Trophoblast cell (in vitro differentiated cells and primary cell): ENCODE measurements around the gene COL18A1.

Experiments
- DNase-seq, 2 donors: peaks; one replicate each; pipeline ENCODE4 v3.0.0-alpha.2; 2016
- H2AFZ ChIP-seq: 2 replicates; pipeline ENCODE4 v1.6.1; 2013; ENCODE audit warnings: low read length, moderate library complexity, mild to moderate bottlenecking; ENCODE audit not compliant: insufficient read depth, poor library complexity
- H2AK5ac ChIP-seq: 2 replicates; pipeline ENCODE4 v1.6.1; 2013; ENCODE audit warnings: mild to moderate bottlenecking, low read length
- H2BK120ac ChIP-seq: 2 replicates; pipeline ENCODE4 v1.6.1; 2013; ENCODE audit warnings: low read length, mild to moderate bottlenecking, moderate library complexity; ENCODE audit not compliant: insufficient read depth, poor library complexity
- H2BK12ac ChIP-seq: 2 replicates; pipeline ENCODE4 v1.6.1; 2013; ENCODE audit warnings: mild to moderate bottlenecking, low read length, moderate library complexity
- H2BK5ac ChIP-seq: 2 replicates; pipeline ENCODE4 v1.6.1; 2013; ENCODE audit warnings: low read length, low read depth, moderate library complexity, mild to moderate bottlenecking; ENCODE audit not compliant: poor library complexity
- H3K14ac ChIP-seq: 2 replicates; pipeline ENCODE4 v1.6.1; 2013; ENCODE audit warnings: mild to moderate bottlenecking, low read length
- H3K18ac ChIP-seq: 2 replicates; pipeline ENCODE4 v1.6.1; 2013; ENCODE audit warnings: mild to moderate bottlenecking, low read length
- H3K23ac ChIP-seq: 2 replicates; pipeline ENCODE4 v1.6.1; 2013; ENCODE audit warnings: low read length
- H3K27ac ChIP-seq: 2 replicates; pipeline ENCODE4 v1.5.1; 2013; ENCODE audit warnings: low read depth, mild to moderate bottlenecking, inconsistent platforms, low read length, moderate library complexity
- H3K27me3 ChIP-seq: 2 replicates; pipeline ENCODE4 v1.6.1; 2013; ENCODE audit warnings: inconsistent platforms, mild to moderate bottlenecking, low read length, moderate library complexity; ENCODE audit not compliant: insufficient read depth
- H3K36me3 ChIP-seq, 2 experiments: 1 replicate in 1 of 2; 2 replicates in 1 of 2; pipeline ENCODE4 v1.6.1; 2013; ENCODE audit warnings: low read length in 2 of 2, mild to moderate bottlenecking in 2 of 2, moderate library complexity in 1 of 2; ENCODE audit not compliant: insufficient read depth in 2 of 2, control insufficient read depth in 1 of 2
- H3K4ac ChIP-seq: 2 replicates; pipeline ENCODE4 v1.6.1; 2013; ENCODE audit warnings: low read depth, mild to moderate bottlenecking, low read length, moderate library complexity
- H3K4me1 ChIP-seq, 2 experiments: 1 replicate in 1 of 2; 2 replicates in 1 of 2; pipeline ENCODE4 v1.6.1; 2013; ENCODE audit warnings: low read length in 2 of 2, mild to moderate bottlenecking in 2 of 2, moderate library complexity in 1 of 2; ENCODE audit not compliant: insufficient read depth in 2 of 2, control insufficient read depth in 1 of 2
- H3K4me2 ChIP-seq: 2 replicates; pipeline ENCODE4 v1.6.1; 2013; ENCODE audit warnings: inconsistent platforms, mild to moderate bottlenecking, low read length, moderate library complexity
- H3K4me3 ChIP-seq: 2 replicates; pipeline ENCODE4 v1.5.1; 2013; ENCODE audit warnings: mild to moderate bottlenecking, low read depth, low read length, inconsistent platforms
- H3K79me1 ChIP-seq: one replicate; pipeline ENCODE4 v1.6.1; 2013; ENCODE audit warnings: low read length
- H3K79me2 ChIP-seq: 2 replicates; pipeline ENCODE4 v1.6.1; 2013; ENCODE audit warnings: low read length, mild to moderate bottlenecking; ENCODE audit not compliant: control insufficient read depth, insufficient read depth, poor library complexity
- H3K9ac ChIP-seq: 2 replicates; pipeline ENCODE4 v1.6.1; 2013; ENCODE audit warnings: mild to moderate bottlenecking, low read length
- H3K9me3 ChIP-seq: 2 replicates; pipeline ENCODE4 v1.6.1; 2013; ENCODE audit warnings: low read depth, mild to moderate bottlenecking, control low read depth, inconsistent platforms, low read length; ENCODE audit not compliant: insufficient read depth
- H4K12ac ChIP-seq: 2 replicates; pipeline ENCODE4 v1.6.1; 2013; ENCODE audit warnings: low read depth, mild to moderate bottlenecking, low read length, moderate library complexity
- H4K8ac ChIP-seq: 2 replicates; pipeline ENCODE4 v1.6.1; 2013; ENCODE audit warnings: low read depth, mild to moderate bottlenecking, low read length, moderate library complexity
- H4K91ac ChIP-seq: one replicate; pipeline ENCODE4 v1.6.1; 2013; ENCODE audit warnings: low read depth, mild to moderate bottlenecking, low read length, moderate library complexity
- WGBS: extraction: QIAGEN DNeasy Blood & Tissue Kit; methylation state at CpG from one replicate; pipeline ENCODE4 v1.1.7; 2013; ENCODE audit warnings: missing lambda C conversion rate; ENCODE audit not compliant: insufficient read length, insufficient coverage; ENCODE audit errors: extremely low coverage; 5-methylcytosine and 5-hydroxymethylcytosine counted together

COL18A1 gene

DNA sequence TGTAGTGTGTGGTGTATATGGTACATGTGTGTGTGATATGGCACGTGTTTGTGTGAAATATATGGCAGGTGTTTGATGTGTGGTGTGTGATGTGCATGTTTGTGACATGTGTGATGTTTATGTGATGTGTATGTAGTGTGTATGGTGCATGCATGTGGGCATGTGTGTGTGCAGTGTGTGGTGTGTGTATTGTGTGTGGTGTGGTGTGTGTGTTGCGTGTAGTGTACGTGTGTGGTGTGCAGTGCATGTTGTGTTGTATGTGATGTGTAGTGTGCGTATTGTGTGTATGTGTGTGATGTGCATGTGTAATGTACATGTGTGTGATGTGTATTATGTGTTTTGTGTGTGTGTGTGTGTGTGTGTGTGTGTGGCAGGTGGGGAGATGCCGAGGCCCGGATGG is 71.6 kb downstream of the COL18A1 start:
- Histone ChIP-seq H3K79me1 (peaks cover 3% of the 10 kb centered on the region), H3K79me2 (no peaks in the 10 kb centered on the region), H3K9ac (no peak overlapping the region)

DNA sequence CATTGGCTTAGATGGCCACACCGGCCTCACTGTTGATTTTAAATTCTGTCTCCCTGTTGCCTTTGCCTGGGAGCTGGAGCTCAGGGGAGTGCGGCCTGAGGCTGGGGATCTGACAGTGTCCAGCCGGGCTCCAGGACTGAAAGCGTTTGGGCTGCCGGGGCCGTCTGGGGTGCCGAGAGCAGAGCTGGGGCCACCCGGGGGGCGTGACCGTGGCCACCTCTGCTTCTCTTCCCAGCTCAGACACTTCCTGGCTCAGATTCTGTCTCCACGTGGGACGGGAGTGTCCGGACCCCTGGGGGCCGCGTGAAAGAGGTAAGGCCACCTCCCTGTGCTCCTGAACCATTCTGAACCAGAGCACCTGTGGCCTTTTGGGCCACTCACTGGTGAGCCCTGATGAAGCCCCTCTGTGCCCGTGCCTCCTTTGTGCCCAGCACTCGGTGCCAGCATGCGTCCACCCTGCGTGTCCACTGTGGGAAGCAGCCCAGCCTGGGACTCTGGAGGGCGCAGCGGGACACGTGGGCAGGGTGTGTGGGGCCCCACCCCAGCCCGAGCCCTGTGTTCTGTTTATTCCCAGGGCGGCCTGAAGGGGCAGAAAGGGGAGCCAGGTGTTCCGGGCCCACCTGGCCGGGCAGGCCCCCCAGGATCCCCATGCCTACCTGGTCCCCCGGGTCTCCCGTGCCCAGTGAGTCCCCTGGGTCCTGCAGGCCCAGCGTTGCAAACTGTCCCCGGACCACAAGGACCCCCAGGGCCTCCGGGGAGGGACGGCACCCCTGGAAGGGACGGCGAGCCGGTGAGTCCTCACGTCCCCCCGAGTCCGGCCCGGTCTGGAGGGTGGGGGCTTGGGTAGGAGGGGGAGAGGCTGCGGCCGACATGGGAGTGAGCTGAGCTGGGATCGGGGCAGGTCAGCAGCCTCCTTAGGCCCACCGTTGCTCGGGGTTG is 72.5 kb downstream of the COL18A1 start:
- Histone ChIP-seq H3K4me1 (peaks cover 0 to 4% of the 10 kb centered on the region in 2 experiments), H3K4me2 (no peak overlapping the region), H3K27me3 (no peaks in the 10 kb centered on the region), H2AK5ac (no peak overlapping the region), H2BK12ac (no peak overlapping the region), H3K4me3 (no peak overlapping the region), H3K4ac (peak overlapping the region; percentile 19), H3K36me3 (peaks cover 86 to 89% of the 10 kb centered on the region in 2 experiments), H3K18ac (peak overlapping the region; percentile 12), H3K23ac (no peak overlapping the region), H2BK120ac (peak overlapping the region; percentile 9), H3K79me1 (peaks cover 3% of the 10 kb centered on the region), H4K91ac (peak overlapping the region; percentile 41), H2BK5ac (no peak overlapping the region), H2AFZ (peak overlapping the region; percentile 40), H4K12ac (no peak overlapping the region), H4K8ac (peak overlapping the region; percentile 25), H3K79me2 (no peaks in the 10 kb centered on the region), H3K27ac (no peak overlapping the region), H3K14ac (peak overlapping the region; percentile 11), H3K9me3 (peaks cover 16% of the 10 kb centered on the region), H3K9ac (no peak overlapping the region)
- no peak for DNase-seq
- no CpG with 5 or more reads among the region's 44 CpGs for WGBS

More for the DNA sequence above, 71.6 kb downstream of the COL18A1 start:
- Histone ChIP-seq H2BK5ac (no peak overlapping the region), H2BK120ac (no peak overlapping the region), H3K18ac (no peak overlapping the region), H4K91ac (no peak overlapping the region), H3K4ac (no peak overlapping the region), H3K4me2 (no peak overlapping the region), H3K4me1 (peaks cover 0 to 4% of the 10 kb centered on the region in 2 experiments), H4K12ac (no peak overlapping the region), H3K27ac (no peak overlapping the region), H4K8ac (no peak overlapping the region), H2BK12ac (no peak overlapping the region), H2AK5ac (no peak overlapping the region), H3K36me3 (peaks cover 78 to 82% of the 10 kb centered on the region in 2 experiments), H3K14ac (no peak overlapping the region), H3K27me3 (no peaks in the 10 kb centered on the region), H2AFZ (no peak overlapping the region), H3K9me3 (peaks cover 16% of the 10 kb centered on the region), H3K4me3 (peak overlapping the region; percentile 47), H3K23ac (no peak overlapping the region)
- WGBS = 100% methylated on average over 2 of the region's 6 CpGs
- DNase-seq = no peak

DNA sequence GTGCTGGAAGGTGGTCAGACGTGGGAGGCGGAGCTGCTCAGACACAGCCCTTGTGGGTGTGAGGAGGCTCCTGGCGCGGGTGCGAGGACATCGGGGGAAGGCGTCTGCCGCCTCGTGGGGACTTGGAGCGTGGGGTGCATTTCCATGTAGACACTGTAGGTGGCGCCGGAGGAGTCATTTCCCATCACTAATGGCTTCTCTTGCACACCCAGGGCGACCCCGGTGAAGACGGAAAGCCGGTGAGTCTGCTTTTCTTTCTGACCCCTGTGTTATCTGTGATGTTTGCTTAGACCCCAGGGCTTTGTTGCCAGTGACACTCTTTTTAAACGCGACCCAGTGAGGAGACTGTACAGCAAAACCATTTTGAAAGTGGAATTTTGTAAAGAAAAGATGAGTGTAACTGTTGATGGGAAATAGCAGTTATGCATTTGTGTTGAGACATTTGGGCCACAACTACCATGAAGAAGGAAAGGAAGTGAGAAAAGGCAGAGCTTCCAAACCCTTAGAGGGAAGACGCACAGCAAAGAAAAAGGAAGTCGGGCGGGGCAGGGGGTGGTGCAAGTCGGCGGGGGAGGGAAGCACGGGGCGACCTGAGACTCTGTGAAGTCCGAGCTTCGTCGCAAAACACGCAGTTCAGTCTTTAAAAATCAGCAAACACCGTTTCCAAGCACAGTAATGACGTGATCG is 73.3 kb downstream of the COL18A1 start:
- H3K4me2 ChIP-seq = no peak overlapping the region
- H2AK5ac ChIP-seq = no peak overlapping the region
- no CpG with 5 or more reads among the region's 32 CpGs for WGBS
- peaks cover 0 to 4% of the 10 kb centered on the region in 2 experiments for H3K4me1 ChIP-seq
- H3K79me1 ChIP-seq = peaks cover 3% of the 10 kb centered on the region
- H3K36me3 ChIP-seq = peaks cover 86 to 90% of the 10 kb centered on the region in 2 experiments
- peak overlapping the region; percentile 40 for H2AFZ ChIP-seq
- no peaks in the 10 kb centered on the region for H3K79me2 ChIP-seq
- H2BK12ac ChIP-seq = no peak overlapping the region
- no peak overlapping the region for H3K4me3 ChIP-seq
- H3K27ac ChIP-seq = no peak overlapping the region
- no peak overlapping the region for H4K12ac ChIP-seq
- H3K18ac ChIP-seq = peak overlapping the region; percentile 12
- H4K91ac ChIP-seq = peak overlapping the region; percentile 41
- H3K14ac ChIP-seq = peak overlapping the region; percentile 11
- H2BK5ac ChIP-seq = no peak overlapping the region
- peak overlapping the region; percentile 19 for H3K4ac ChIP-seq
- no peak overlapping the region for H3K23ac ChIP-seq
- H3K9me3 ChIP-seq = peaks cover 16% of the 10 kb centered on the region
- no peaks in the 10 kb centered on the region for H3K27me3 ChIP-seq
- H3K9ac ChIP-seq = no peak overlapping the region
- peak; percentile 24 to 64 for DNase-seq
- H2BK120ac ChIP-seq = peak overlapping the region; percentile 9
- H4K8ac ChIP-seq = peak overlapping the region; percentile 25

DNA sequence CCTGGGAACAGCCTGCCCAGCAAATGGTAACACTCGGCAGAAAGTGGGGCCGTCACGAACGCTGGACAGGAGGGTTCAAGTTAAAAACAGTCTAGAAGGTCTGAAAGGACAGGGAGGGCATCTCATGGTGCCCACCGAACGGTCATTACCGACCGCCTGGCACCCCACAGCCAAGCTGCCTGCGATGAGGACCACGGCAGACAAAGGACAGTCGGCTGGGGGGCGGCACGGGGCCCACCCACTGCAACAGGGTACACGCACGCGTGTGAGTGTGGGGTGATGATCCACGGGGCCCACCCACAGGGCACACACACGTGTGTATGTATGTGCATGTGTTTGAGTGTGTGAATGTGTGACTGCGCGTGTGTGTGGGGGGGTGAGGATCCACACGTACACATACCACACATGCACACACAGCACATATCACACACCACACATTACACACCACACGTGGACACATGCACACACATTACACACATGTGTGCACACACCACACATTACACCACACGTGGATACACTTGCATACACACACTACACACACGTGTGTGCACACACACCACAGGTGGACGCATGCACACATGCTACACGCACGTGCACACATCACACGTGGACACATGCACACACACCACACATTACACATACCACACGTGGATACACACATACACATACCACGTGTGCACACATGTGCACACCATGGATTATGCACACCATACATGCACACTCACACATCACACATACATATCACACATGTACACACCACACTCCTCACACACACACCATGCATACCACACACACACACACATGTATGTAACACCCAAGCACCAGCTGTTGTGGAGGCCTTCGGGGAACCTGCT is 74.1 kb downstream of the COL18A1 start:
- Histone ChIP-seq H3K4ac (no peak overlapping the region), H3K4me3 (peak overlapping the region; percentile 56), H3K79me1 (peaks cover 3% of the 10 kb centered on the region), H3K27ac (no peak overlapping the region), H3K79me2 (no peaks in the 10 kb centered on the region), H3K14ac (no peak overlapping the region), H3K9me3 (peaks cover 18% of the 10 kb centered on the region), H2BK12ac (no peak overlapping the region), H4K12ac (no peak overlapping the region), H3K4me2 (no peak overlapping the region), H3K4me1 (peaks cover 0 to 4% of the 10 kb centered on the region in 2 experiments), H4K91ac (no peak overlapping the region), H2AK5ac (no peak overlapping the region), H4K8ac (no peak overlapping the region), H2BK120ac (no peak overlapping the region), H2AFZ (no peak overlapping the region), H3K27me3 (no peaks in the 10 kb centered on the region), H2BK5ac (no peak overlapping the region), H3K9ac (no peak overlapping the region), H3K18ac (no peak overlapping the region), H3K36me3 (peaks cover 88 to 92% of the 10 kb centered on the region in 2 experiments), H3K23ac (peak overlapping the region; percentile 10)
- WGBS = no CpG with 5 or more reads among the region's 31 CpGs
- no peak for DNase-seq
